K562 (cell line): ENCODE data around the gene TSPAN32. TPM values are rescaled to one million over a fixed set of nuclear protein-coding genes. Genes with fewer than 3 reads are reported as not detected.

Source experiments
- ATAC-seq: fragments of 200-7000 bp; cut with Tn5 transposase; 3 replicates; pipeline ENCODE4 v1.9.1; 2020; ENCODE audit warnings: moderate library complexity
- BruUV-seq: library from RNA; stranded (reverse); fragments of 400-500 nt; replicated peaks from 2 replicates; lab custom pipeline; 2021; lab: Mats Ljungman, UMichigan
- CTCF ChIA-PET: fragments of 300-600 bp; formaldehyde crosslinking; extraction: SDS; loops from one replicate; lab custom pipeline; 2021; ENCODE audit warnings: low intra/inter-chr PET ratio; lab: Yijun Ruan, JAX
- POLR2A ChIA-PET: fragments of 300-600, 350-650 bp; sonication (Branson Sonifier 250); formaldehyde crosslinking; extraction: SDS; loops from one replicate; lab custom pipeline; 2021; ENCODE audit warnings: antibody characterized with exemption, inconsistent platforms; lab: Yijun Ruan, JAX
- DNase-seq, 4 experiments: peaks; one replicate each; pipeline versions ENCODE4 v3.0.0 to v3.0.0-alpha.2; 2011 to 2018; ENCODE audit warnings: low spot score in 3 of 4, mixed read lengths in 3 of 4; ENCODE audit errors: extremely low read depth in 1 of 4
- FAIRE-seq: peaks from 2 replicates; lab custom pipeline; 2011; peaks lifted over from hg19 to GRCh38; lab: Jason Lieb, UNC
- H2AFZ ChIP-seq: 2 replicates; pipeline ENCODE4 v1.6.0; 2011; ENCODE audit warnings: low read depth, low read length, control low read depth, inconsistent platforms
- H3K27ac ChIP-seq: fragments of 200-600 bp; 3 replicates; pipeline ENCODE4 v1.8.0; 2011; ENCODE audit warnings: low read depth, mild to moderate bottlenecking, control low read depth, inconsistent platforms, low read length, moderate library complexity, mixed read lengths; ENCODE audit errors: extremely low read depth
- H3K27me3 ChIP-seq, 2 experiments: fragments of 300-600 bp in 1 of 2; 2 replicates in 1 of 2; 3 replicates in 1 of 2; pipeline versions ENCODE4 v1.6.0 to v1.8.0; 2011; ENCODE audit warnings: inconsistent platforms in 2 of 2, low read length in 2 of 2, mild to moderate bottlenecking in 1 of 2, mixed read lengths in 1 of 2, moderate library complexity in 1 of 2; ENCODE audit not compliant: control insufficient read depth in 2 of 2, insufficient read depth in 2 of 2
- H3K36me3 ChIP-seq: fragments of 300-600 bp; 3 replicates; pipeline ENCODE4 v1.8.0; 2011; ENCODE audit warnings: mild to moderate bottlenecking, low read length, inconsistent platforms; ENCODE audit not compliant: control insufficient read depth, insufficient read depth
- H3K4me1 ChIP-seq, 2 experiments: fragments of 200-600 bp in 1 of 2; replicated peaks in 1 of 2; 2 replicates in 1 of 2; 3 replicates in 1 of 2; pipeline versions ENCODE4 v1.5.1 to v1.8.0; 2011; ENCODE audit warnings: inconsistent platforms in 2 of 2, low read length in 2 of 2, mild to moderate bottlenecking in 1 of 2, mixed read lengths in 1 of 2, moderate library complexity in 1 of 2; ENCODE audit not compliant: control insufficient read depth in 2 of 2, insufficient read depth in 2 of 2
- H3K4me2 ChIP-seq: 2 replicates; pipeline ENCODE4 v1.6.1; 2011; ENCODE audit warnings: low read length, control low read depth, inconsistent platforms, mixed read lengths; ENCODE audit not compliant: insufficient read depth
- H3K4me3 ChIP-seq: fragments of 200-600 bp; sonication (generic), shearing (Covaris generic); 2 replicates; pipeline ENCODE4 v1.5.1; 2016; ENCODE audit warnings: control low read depth, inconsistent platforms
- H3K79me2 ChIP-seq: fragments of 200-600 bp; 3 replicates; pipeline ENCODE4 v1.8.0; 2011; ENCODE audit warnings: low read length, inconsistent platforms; ENCODE audit not compliant: control insufficient read depth, insufficient read depth
- H3K9ac ChIP-seq, 2 experiments: 2 replicates each; pipeline versions ENCODE4 v1.6.0 to v1.6.1; 2011; ENCODE audit warnings: low read depth in 2 of 2, low read length in 2 of 2, control low read depth in 1 of 2, inconsistent platforms in 1 of 2, mild to moderate bottlenecking in 1 of 2, mixed read lengths in 1 of 2; ENCODE audit not compliant: insufficient read depth in 1 of 2
- H3K9me1 ChIP-seq: one replicate; pipeline ENCODE4 v1.6.0; 2011; ENCODE audit warnings: inconsistent platforms, mild to moderate bottlenecking, low read length, moderate library complexity; ENCODE audit not compliant: control insufficient read depth, insufficient read depth
- H3K9me3 ChIP-seq: replicated peaks from 2 replicates; pipeline ENCODE4 v1.5.1; 2011; ENCODE audit warnings: low read depth, low read length, inconsistent platforms; ENCODE audit not compliant: control insufficient read depth, insufficient read depth
- H4K20me1 ChIP-seq: replicated peaks from 2 replicates; pipeline ENCODE4 v1.6.1; 2011; ENCODE audit warnings: low read length, inconsistent platforms, mixed read lengths; ENCODE audit not compliant: control insufficient read depth, insufficient read depth
- ATF1 ChIP-seq, 2 experiments: fragments of 450-650 bp in 1 of 2; IDR thresholded peaks; 2 replicates each; pipeline ENCODE4 v1.6.1; 2016; ENCODE audit warnings: missing compliant biosample characterization in 1 of 2, missing genetic modification characterization in 1 of 2
- GATAD2A ChIP-seq: fragments of 450-650 bp; IDR thresholded peaks from 2 replicates; pipeline ENCODE4 v1.6.1; 2017
- NELFE ChIP-seq: IDR thresholded peaks from 2 replicates; pipeline ENCODE4 v1.6.1; 2011; ENCODE audit warnings: mild to moderate bottlenecking; ENCODE audit not compliant: insufficient read depth, insufficient read length
- NR2C2 ChIP-seq, 2 experiments: fragments of 200-800 bp in 1 of 2; sonication (Bioruptor generic) in 1 of 2; sonication (generic) in 1 of 2; formaldehyde crosslinking in 1 of 2; IDR thresholded peaks; 2 replicates each; pipeline versions ENCODE4 v1.6.1 to v1.8.0; 2016 to 2022; ENCODE audit warnings: mild to moderate bottlenecking in 1 of 2, missing compliant biosample characterization in 1 of 2, missing genetic modification characterization in 1 of 2, missing genetic modification reagents in 1 of 2
- NRF1 ChIP-seq, 2 experiments: fragments of 450-650 bp; IDR thresholded peaks in 1 of 2; conservative IDR thresholded peaks in 1 of 2; 2 replicates each; pipeline ENCODE4 v1.6.1; 2014; ENCODE audit warnings: mild to moderate bottlenecking in 2 of 2
- POLR2A ChIP-seq: fragments of 450-650 bp; conservative IDR thresholded peaks from 2 replicates; pipeline ENCODE4 v1.6.1; 2016
- RBM39 ChIP-seq: fragments of 200-400 bp; formaldehyde crosslinking; optimal IDR thresholded peaks from 2 replicates; pipeline ENCODE3; 2018; ENCODE audit warnings: low read depth, low read length
- TCF3 ChIP-seq: sonication (generic); formaldehyde crosslinking; IDR thresholded peaks from 2 replicates; pipeline ENCODE4 v1.4.0; 2020; ENCODE audit warnings: mild to moderate bottlenecking, missing genetic modification reagents
- ZC3H11A ChIP-seq: IDR thresholded peaks from 2 replicates; pipeline ENCODE4 v1.6.1; 2012; ENCODE audit warnings: low read depth, low read length, improper control_type of control experiment
- ZNF232 ChIP-seq: sonication (generic); formaldehyde crosslinking; IDR thresholded peaks from 2 replicates; pipeline ENCODE4 v1.8.0; 2022; ENCODE audit warnings: mild to moderate bottlenecking, missing genetic modification reagents
- ZNF668 ChIP-seq: fragments of 250-450 bp; sonication (Bioruptor Pico); IDR thresholded peaks from 2 replicates; pipeline ENCODE4 v1.8.0; 2022; ENCODE audit warnings: mild to moderate bottlenecking, inconsistent platforms
- WGBS: fragments of 100-300 bp; shearing (Covaris generic); methylation state at CpG from one replicate; pipeline ENCODE4 v1.1.6; 2016; ENCODE audit warnings: low coverage, mixed read lengths; ENCODE audit not compliant: insufficient coverage; ENCODE audit errors: missing lambda C conversion rate; 5-methylcytosine and 5-hydroxymethylcytosine counted together
- in situ Hi-C: fragments of 300-500 bp; cut with MboI; formaldehyde crosslinking; loops from 4 replicates; pipeline ENCODE4 v1.15.0; 2018; ENCODE audit warnings: inconsistent platforms, mixed read lengths
- intact Hi-C: fragments of 100-400 bp; cut with micrococcal nuclease; formaldehyde crosslinking; loops from 2 replicates; pipeline ENCODE4 v1.14.2; 2022
- polyA plus RNA-seq, 8 experiments: library from polyadenylated mRNA; depleted of rRNA in 4 of 8; stranded (reverse) in 5 of 8; unstranded in 3 of 8; fragments of >200 nt; fragmentation: Nextera tagmentation in 2 of 8; fragmentation: Illumina TruSeq in 1 of 8; extraction: Ambion mirVana in 2 of 8; extraction: Trizol in 1 of 8; gene quantifications; 2 replicates each; pipeline versions ENCODE4 v1.2.1 to v1.2.3, GENCODE V29; 2011 to 2014; ENCODE audit warnings: inconsistent platforms in 1 of 8, missing spikeins in 1 of 8
- total RNA-seq, 7 experiments: library from RNA; depleted of rRNA in 6 of 7; stranded (reverse); fragments of >200 nt in 6 of 7; fragmentation: Illumina TruSeq in 2 of 7; extraction: Trizol in 2 of 7; gene quantifications; 2 replicates each; pipeline versions ENCODE4 v1.2.1 to v1.2.3, GENCODE V29; 2011 to 2021; ENCODE audit warnings: low replicate concordance in 1 of 7
- TF ChIP-seq, protein P1 (sequence below): fragments of 250-450 bp; sonication (Bioruptor Pico); IDR thresholded peaks from 2 replicates; pipeline ENCODE4 v1.8.0; 2022; ENCODE audit warnings: inconsistent platforms
- TF ChIP-seq, protein P2 (sequence below): fragments of 250-450 bp; sonication (Bioruptor Pico); IDR thresholded peaks from 2 replicates; pipeline ENCODE4 v1.8.0; 2021; ENCODE audit warnings: moderate library complexity, mild to moderate bottlenecking, inconsistent platforms
- TF ChIP-seq, protein P3 (sequence below), 2 experiments: fragments of 450-650 bp; conservative IDR thresholded peaks; 2 replicates each; pipeline ENCODE4 v1.6.1; 2017; ENCODE audit warnings: mild to moderate bottlenecking in 2 of 2, moderate library complexity in 2 of 2

The TSPAN32 gene
- total and polyA plus RNA-seq, 9 of the 15 experiments (the other 6 are each of a cell fraction or from before 2014, with no cell fraction given), result 0.21 to 7.3 (median 2.6) TPM

DNA sequence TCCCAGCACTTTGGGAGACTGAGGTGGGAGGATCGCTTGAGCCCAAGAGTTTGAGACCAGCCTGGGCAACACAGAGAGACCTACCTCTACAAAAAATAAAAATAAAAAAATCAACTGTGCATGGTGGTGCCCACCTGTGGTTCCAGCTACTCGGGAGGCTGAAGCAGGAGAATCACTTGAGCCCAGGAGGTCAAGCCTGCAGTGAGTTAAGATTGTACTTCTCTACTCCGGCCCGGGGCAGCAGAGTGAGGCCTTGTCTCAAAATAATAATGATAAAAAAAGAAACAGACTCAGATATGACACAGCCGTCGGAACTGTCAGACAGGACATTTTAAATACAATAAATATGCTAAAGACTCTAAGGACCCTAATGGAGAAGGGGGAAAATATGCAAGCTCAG, 49.8 kb upstream of the TSPAN32 start:
- H3K9ac ChIP-seq, result no peak overlapping the region
- H3K79me2 ChIP-seq, result no peaks in the 10 kb centered on the region
- H3K4me1 ChIP-seq, result peaks cover 0 to 13% of the 10 kb centered on the region in 2 experiments; a peak in 3 of 5 replicates
- H3K27me3 ChIP-seq, result peaks cover 12 to 50% of the 10 kb centered on the region in 2 experiments
- ATAC-seq (no peak), DNase-seq (no peak), FAIRE-seq (no peak)
- CTCF ChIA-PET, result no interaction called here
- H3K4me2 ChIP-seq, result no peak overlapping the region
- WGBS, result 9% methylated on average over 6 of the region's 6 CpGs
- H3K9me1 ChIP-seq, result no peaks in the 10 kb centered on the region
- H3K27ac ChIP-seq, result no peak overlapping the region
- intact Hi-C loops (no loop called here), in situ Hi-C loops (no loop called here)
- BruUV-seq, result no TSS peak
- TF ChIP-seq ATF1 (CRISPR knock-in tag; IDR thresholded peaks at IDR 0.05), result no peak
- TF ChIP-seq ATF1 (tag; IDR thresholded peaks at IDR 0.05), result no peak
- TF ChIP-seq, protein P1, sequence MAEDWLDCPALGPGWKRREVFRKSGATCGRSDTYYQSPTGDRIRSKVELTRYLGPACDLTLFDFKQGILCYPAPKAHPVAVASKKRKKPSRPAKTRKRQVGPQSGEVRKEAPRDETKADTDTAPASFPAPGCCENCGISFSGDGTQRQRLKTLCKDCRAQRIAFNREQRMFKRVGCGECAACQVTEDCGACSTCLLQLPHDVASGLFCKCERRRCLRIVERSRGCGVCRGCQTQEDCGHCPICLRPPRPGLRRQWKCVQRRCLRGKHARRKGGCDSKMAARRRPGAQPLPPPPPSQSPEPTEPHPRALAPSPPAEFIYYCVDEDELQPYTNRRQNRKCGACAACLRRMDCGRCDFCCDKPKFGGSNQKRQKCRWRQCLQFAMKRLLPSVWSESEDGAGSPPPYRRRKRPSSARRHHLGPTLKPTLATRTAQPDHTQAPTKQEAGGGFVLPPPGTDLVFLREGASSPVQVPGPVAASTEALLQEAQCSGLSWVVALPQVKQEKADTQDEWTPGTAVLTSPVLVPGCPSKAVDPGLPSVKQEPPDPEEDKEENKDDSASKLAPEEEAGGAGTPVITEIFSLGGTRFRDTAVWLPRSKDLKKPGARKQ (CRISPR knock-in tag), result no peak
- TF ChIP-seq POLR2A, result no peak
- TF ChIP-seq NRF1 (conservative IDR thresholded peaks at IDR 0.05 in 1 of 2, IDR thresholded peaks at IDR 0.05 in 1 of 2), result no peak
- no peak for TF ChIP-seq GATAD2A
- TF ChIP-seq NR2C2 (CRISPR knock-in tag; IDR thresholded peaks at IDR 0.05), result no peak
- no peak for TF ChIP-seq NR2C2 (tag; IDR thresholded peaks at IDR 0.05)
- no peak for TF ChIP-seq ZNF232 (CRISPR knock-in tag)
- TF ChIP-seq, protein P2, sequence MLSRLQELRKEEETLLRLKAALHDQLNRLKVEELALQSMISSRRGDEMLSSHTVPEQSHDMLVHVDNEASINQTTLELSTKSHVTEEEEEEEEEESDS (CRISPR knock-in tag), result no peak
- TF ChIP-seq ZNF668 (CRISPR knock-in tag), result no peak
- TF ChIP-seq, protein P3, sequence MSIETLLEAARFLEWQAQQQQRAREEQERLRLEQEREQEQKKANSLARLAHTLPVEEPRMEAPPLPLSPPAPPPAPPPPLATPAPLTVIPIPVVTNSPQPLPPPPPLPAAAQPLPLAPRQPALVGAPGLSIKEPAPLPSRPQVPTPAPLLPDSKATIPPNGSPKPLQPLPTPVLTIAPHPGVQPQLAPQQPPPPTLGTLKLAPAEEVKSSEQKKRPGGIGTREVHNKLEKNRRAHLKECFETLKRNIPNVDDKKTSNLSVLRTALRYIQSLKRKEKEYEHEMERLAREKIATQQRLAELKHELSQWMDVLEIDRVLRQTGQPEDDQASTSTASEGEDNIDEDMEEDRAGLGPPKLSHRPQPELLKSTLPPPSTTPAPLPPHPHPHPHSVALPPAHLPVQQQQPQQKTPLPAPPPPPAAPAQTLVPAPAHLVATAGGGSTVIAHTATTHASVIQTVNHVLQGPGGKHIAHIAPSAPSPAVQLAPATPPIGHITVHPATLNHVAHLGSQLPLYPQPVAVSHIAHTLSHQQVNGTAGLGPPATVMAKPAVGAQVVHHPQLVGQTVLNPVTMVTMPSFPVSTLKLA (conservative IDR thresholded peaks at IDR 0.05), result no peak
- TF ChIP-seq ZC3H11A, result no peak
- TF ChIP-seq TCF3, result no peak
- TF ChIP-seq RBM39, result no peak
- TF ChIP-seq NELFE, result no peak
- H3K36me3 ChIP-seq, result no peaks in the 10 kb centered on the region
- POLR2A ChIA-PET, result interaction anchor here (0.6 to 0.7 kb wide), 2 partner anchors 17 to 471 kb away, joined by 3 read pairs; no protein-coding TSS in a partner anchor
- peaks cover 4% of the 10 kb centered on the region; the same call in 1 of the 2 replicates for H4K20me1 ChIP-seq
- no peak overlapping the region for H2AFZ ChIP-seq
- no peaks in the 10 kb centered on the region for H3K9me3 ChIP-seq
- no peak overlapping the region for H3K4me3 ChIP-seq
